ENCODE data around the gene DHRS7B. TPM values are rescaled to one million over a fixed set of nuclear protein-coding genes. Genes with fewer than 3 reads are reported as not detected.

DHRS7B gene
- total RNA-seq, 1 experiment from 2014 or later: 29.5 TPM

DNA sequence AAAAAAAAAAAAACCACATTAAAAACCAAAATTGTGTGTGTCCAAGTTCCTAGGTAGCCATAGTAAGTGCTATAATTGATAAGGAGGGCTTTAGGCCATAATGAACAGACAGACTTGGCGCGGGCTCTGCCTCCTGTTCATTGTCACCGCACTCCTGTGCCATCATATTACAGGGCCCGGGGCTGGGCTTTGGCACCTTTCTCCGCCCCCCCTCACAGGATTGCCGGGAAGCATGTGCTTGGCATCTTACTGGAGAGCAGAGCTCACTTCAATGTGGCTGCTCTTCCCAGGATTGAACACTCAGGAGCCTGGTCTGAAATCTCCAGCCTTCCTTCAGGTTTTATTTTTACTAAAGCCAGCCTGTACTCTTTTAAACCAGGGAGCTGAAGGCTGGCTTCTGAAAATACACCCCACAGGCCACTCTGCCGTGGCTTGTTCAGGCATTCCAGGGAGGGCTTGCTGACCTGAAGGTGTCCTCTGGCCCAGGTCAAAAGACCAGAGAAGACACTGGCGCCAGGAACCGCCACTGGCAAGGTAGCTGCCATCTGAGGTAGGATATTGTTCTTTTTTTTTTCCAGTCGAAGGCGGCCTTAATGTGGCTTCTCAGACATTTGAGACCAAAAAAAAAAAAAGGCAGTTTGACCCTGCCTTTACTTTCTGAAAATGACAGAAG, 39.3 kb downstream of the DHRS7B start:
- Histone ChIP-seq H3K4me2 (ENCODE audit: low read length) (no peak overlapping the region), H3K27ac (ENCODE audit: low read length) (no peak overlapping the region), H4K20me1 (ENCODE audit: low read length) (no peaks in the 10 kb centered on the region), H3F3A (ENCODE audit: low read length, unreplicated experiment) (no peaks in the 10 kb centered on the region), H3K9me3 (ENCODE audit: low read length) (no peaks in the 10 kb centered on the region), H3K79me2 (ENCODE audit: low read length) (no peaks in the 10 kb centered on the region), H3K9ac (ENCODE audit: low read length) (no peak overlapping the region), H3K4me3 (ENCODE audit: low read length) (no peak overlapping the region), H3K27me3 (ENCODE audit: low read length) (no peaks in the 10 kb centered on the region), H3K4me1 (ENCODE audit: insufficient read depth, low read length) (0 out of 2 replicates have a peak, but pooled peaks cover 6% of the 10 kb centered on the region), H3K36me3 (ENCODE audit: low read depth, low read length) (no peaks in the 10 kb centered on the region), H3K9me2 (replicated peaks; ENCODE audit: low read length) (no peaks in the 10 kb centered on the region), H2AFZ (ENCODE audit: low read length) (no peak overlapping the region)
- ChIA-PET CTCF (no interaction called here), POLR2A (ENCODE audit: unreplicated experiment) (no interaction called here)
- BruUV-seq (replicated peaks): no TSS peak
- TF ChIP-seq, protein P1, sequence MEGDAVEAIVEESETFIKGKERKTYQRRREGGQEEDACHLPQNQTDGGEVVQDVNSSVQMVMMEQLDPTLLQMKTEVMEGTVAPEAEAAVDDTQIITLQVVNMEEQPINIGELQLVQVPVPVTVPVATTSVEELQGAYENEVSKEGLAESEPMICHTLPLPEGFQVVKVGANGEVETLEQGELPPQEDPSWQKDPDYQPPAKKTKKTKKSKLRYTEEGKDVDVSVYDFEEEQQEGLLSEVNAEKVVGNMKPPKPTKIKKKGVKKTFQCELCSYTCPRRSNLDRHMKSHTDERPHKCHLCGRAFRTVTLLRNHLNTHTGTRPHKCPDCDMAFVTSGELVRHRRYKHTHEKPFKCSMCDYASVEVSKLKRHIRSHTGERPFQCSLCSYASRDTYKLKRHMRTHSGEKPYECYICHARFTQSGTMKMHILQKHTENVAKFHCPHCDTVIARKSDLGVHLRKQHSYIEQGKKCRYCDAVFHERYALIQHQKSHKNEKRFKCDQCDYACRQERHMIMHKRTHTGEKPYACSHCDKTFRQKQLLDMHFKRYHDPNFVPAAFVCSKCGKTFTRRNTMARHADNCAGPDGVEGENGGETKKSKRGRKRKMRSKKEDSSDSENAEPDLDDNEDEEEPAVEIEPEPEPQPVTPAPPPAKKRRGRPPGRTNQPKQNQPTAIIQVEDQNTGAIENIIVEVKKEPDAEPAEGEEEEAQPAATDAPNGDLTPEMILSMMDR (conservative IDR thresholded peaks at IDR 0.05; ENCODE audit: low read depth, low read length): no peak
- TF ChIP-seq EZH2phosphoT487 (IDR thresholded peaks at IDR 0.05; ENCODE audit: borderline replicate concordance, low read length) (no peak), EZH2 (IDR thresholded peaks at IDR 0.05; ENCODE audit: low read length, unreplicated experiment) (no peak)
- no peak for DNase-seq
- no peak for ATAC-seq
- intact Hi-C loops (cut with micrococcal nuclease): no loop called here

DNA sequence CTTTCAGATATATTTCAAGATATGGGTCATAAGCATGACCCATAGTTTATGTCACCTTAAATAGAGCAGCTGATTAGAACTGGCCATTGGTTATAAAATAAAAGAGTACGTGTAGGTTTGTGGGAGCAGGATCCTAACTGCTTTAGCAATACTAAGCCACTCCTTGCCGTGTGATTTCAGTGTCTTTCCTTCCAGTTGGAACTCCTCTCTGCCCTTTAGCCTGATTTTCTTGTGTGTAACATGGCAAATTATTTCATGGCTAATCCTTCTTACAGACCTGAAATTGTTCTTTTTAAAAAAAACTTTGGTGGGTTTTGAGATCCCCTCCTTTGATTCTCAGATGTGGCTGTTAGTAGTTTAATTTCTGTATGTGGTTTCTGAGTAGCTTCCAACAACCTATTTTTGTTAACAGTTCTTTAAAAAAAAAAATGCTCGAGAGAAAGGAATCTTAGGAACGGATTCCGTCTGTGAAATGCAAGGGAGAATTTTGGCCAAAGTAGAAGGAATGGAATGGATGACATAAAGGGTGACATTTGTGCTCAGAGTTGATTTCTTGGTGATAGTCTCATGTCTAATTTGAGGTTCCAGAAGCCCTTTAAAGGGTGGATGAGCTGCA, 39.9 kb downstream of the DHRS7B start:
- CTCF ChIA-PET: no interaction called here
- no TSS peak for BruUV-seq (replicated peaks)
- DNase-seq: no peak

More for the DNA sequence above, 39.9 kb downstream of the DHRS7B start:
- no peaks in the 10 kb centered on the region for H3F3A ChIP-seq (ENCODE audit: low read length, unreplicated experiment)
- no peak overlapping the region for H2AFZ ChIP-seq (ENCODE audit: low read length)
- ATAC-seq: no peak
- no peaks in the 10 kb centered on the region for H3K79me2 ChIP-seq (ENCODE audit: low read length)
- H3K36me3 ChIP-seq (ENCODE audit: low read depth, low read length): no peaks in the 10 kb centered on the region
- H3K9me3 ChIP-seq (ENCODE audit: low read length): no peaks in the 10 kb centered on the region
- H3K4me3 ChIP-seq (ENCODE audit: low read length): no peak overlapping the region
- no peak overlapping the region for H3K4me2 ChIP-seq (ENCODE audit: low read length)
- H3K27ac ChIP-seq (ENCODE audit: low read length): no peak overlapping the region
- no peaks in the 10 kb centered on the region for H4K20me1 ChIP-seq (ENCODE audit: low read length)
- no peak for TF ChIP-seq EZH2 (IDR thresholded peaks at IDR 0.05; ENCODE audit: low read length, unreplicated experiment)
- TF ChIP-seq EZH2phosphoT487 (IDR thresholded peaks at IDR 0.05; ENCODE audit: borderline replicate concordance, low read length): no peak
- TF ChIP-seq, protein P1 (conservative IDR thresholded peaks at IDR 0.05; ENCODE audit: low read depth, low read length): no peak
- intact Hi-C loops (cut with micrococcal nuclease): no loop called here
- no peaks in the 10 kb centered on the region for H3K27me3 ChIP-seq (ENCODE audit: low read length)
- H3K9ac ChIP-seq (ENCODE audit: low read length): no peak overlapping the region
- POLR2A ChIA-PET (ENCODE audit: unreplicated experiment): no interaction called here
- no peaks in the 10 kb centered on the region for H3K9me2 ChIP-seq (replicated peaks; ENCODE audit: low read length)
- 0 out of 2 replicates have a peak, but pooled peaks cover 2% of the 10 kb centered on the region for H3K4me1 ChIP-seq (ENCODE audit: insufficient read depth, low read length)

All from PC-3 (cell line).